BLaER1 treated with 17β-estradiol and CSF1 and Interleukin-3, amounts not matched to agents 10 nM and 100 nM (cell line): ENCODE measurements around the gene MRPL47.

Experiments
- H3K27ac ChIP-seq, 11 experiments: shearing (Covaris generic); formaldehyde crosslinking; 2 replicates each; pipeline ENCODE4 v1.8.1; 2022
- H3K27me3 ChIP-seq, 11 experiments: shearing (Covaris generic); formaldehyde crosslinking; 2 replicates each; pipeline ENCODE4 v1.8.1; 2022
- H3K36me3 ChIP-seq, 11 experiments: shearing (Covaris generic); formaldehyde crosslinking; 2 replicates each; pipeline ENCODE4 v1.8.1; 2022
- H3K4me1 ChIP-seq, 10 experiments: shearing (Covaris generic); formaldehyde crosslinking; 2 replicates each; pipeline ENCODE4 v1.8.1; 2022
- H3K4me2 ChIP-seq, 11 experiments: shearing (Covaris generic); formaldehyde crosslinking; 2 replicates each; pipeline ENCODE4 v1.8.1; 2022
- H3K4me3 ChIP-seq, 10 experiments: shearing (Covaris generic); formaldehyde crosslinking; 2 replicates each; pipeline ENCODE4 v1.8.1; 2022
- H3K9ac ChIP-seq, 11 experiments: shearing (Covaris generic); formaldehyde crosslinking; 2 replicates each; pipeline ENCODE4 v1.8.1; 2022
- H3K9me3 ChIP-seq, 11 experiments: shearing (Covaris generic); formaldehyde crosslinking; replicated peaks in 1 of 11; 2 replicates each; pipeline ENCODE4 v1.8.1; 2022
- H4K20me1 ChIP-seq, 11 experiments: shearing (Covaris generic); formaldehyde crosslinking; 2 replicates each; pipeline ENCODE4 v1.8.1; 2022
- Cebpa-rat ChIP-seq, 11 experiments: shearing (Covaris generic); IDR thresholded peaks; 2 replicates each; pipeline ENCODE4 v1.8.1; 2022

Gene MRPL47

DNA sequence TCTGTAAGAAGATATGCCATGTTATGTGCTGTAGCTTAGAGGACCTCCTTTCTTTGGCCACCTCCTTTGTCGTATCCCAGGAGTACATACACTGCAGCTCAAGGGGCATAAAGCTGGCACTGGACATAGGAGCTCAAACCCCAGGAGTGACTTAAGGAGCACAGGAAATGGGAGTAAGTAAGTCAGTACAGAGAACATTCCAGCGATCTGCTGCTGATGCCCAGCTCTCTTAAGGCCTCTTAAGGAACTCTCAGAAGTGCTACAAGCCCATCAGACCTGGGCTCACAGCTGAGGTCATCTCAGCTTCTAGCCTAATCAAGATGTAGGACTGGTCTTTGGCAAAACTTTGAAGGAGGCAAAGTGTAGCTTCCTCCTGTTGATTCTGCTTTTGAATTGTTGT, 63.3 kb downstream of the MRPL47 start:
- no peak overlapping the region for H3K4me3 ChIP-seq
- H3K27me3 ChIP-seq, result no peaks in the 10 kb centered on the region
- no peak overlapping the region for H3K27ac ChIP-seq
- H3K4me1 ChIP-seq, result peaks cover 0 to 20% (median 0%) of the 10 kb centered on the region in 10 experiments; a peak in 5 of 20 replicates
- no peak for TF ChIP-seq Cebpa-rat (IDR thresholded peaks at IDR 0.05)
- H3K9me3 ChIP-seq, result no peaks in the 10 kb centered on the region
- H3K4me2 ChIP-seq, result no peak overlapping the region
- no peaks in the 10 kb centered on the region for H3K36me3 ChIP-seq
- H4K20me1 ChIP-seq, result no peaks in the 10 kb centered on the region
- H3K9ac ChIP-seq, result no peak overlapping the region
